GM23338 (cell line): ENCODE results near the gene OXER1.

Source experiments
- CREB1 ChIP-seq: fragments of 250-450 bp; sonication (Bioruptor Pico); IDR thresholded peaks from 2 replicates; pipeline ENCODE4 v1.5.0; 2020; ENCODE audit warnings: low read depth, mild to moderate bottlenecking, moderate library complexity
- CTCF ChIP-seq, 2 experiments: fragments of 200-600 bp in 1 of 2; sonication (generic) in 1 of 2; conservative IDR thresholded peaks; 2 replicates each; pipeline versions ENCODE4 v1.5.1 to v1.6.1; 2016 to 2017; ENCODE audit warnings: antibody characterized with exemption in 2 of 2, low read depth in 2 of 2, mild to moderate bottlenecking in 2 of 2, moderate library complexity in 1 of 2
- ETS1 ChIP-seq: IDR thresholded peaks from 2 replicates; pipeline ENCODE4 v1.6.1; 2016; ENCODE audit warnings: antibody characterized with exemption
- EZH2 ChIP-seq: fragments of 200-600 bp; sonication (generic); IDR thresholded peaks from one replicate; pipeline ENCODE4 v1.8.0; 2017; ENCODE audit warnings: antibody characterized with exemption, mild to moderate bottlenecking, low read depth; ENCODE audit not compliant: unreplicated experiment
- POLR2AphosphoS5 ChIP-seq: IDR thresholded peaks from 2 replicates; pipeline ENCODE4 v1.6.1; 2016; ENCODE audit warnings: antibody characterized with exemption, low read depth
- REST ChIP-seq: IDR thresholded peaks from one replicate; pipeline ENCODE4 v1.6.1; 2018; ENCODE audit warnings: antibody characterized with exemption; ENCODE audit not compliant: unreplicated experiment
- STAT1 ChIP-seq: IDR thresholded peaks from one replicate; pipeline ENCODE4 v1.6.1; 2016; ENCODE audit warnings: antibody characterized with exemption; ENCODE audit not compliant: unreplicated experiment

- TF ChIP-seq CTCF (conservative IDR thresholded peaks at IDR 0.05; ENCODE audit: low read depth in 2 of 2) (no peak), EZH2 (no peak), REST (no peak), STAT1 (no peak), CREB1 (no peak), POLR2AphosphoS5 (no peak), ETS1 (no peak)
Measured at GRCh38 chr2:42743659-42743990, 20.3 kb downstream of the OXER1 start.
